ENCODE results near the gene LRRC75A. TPM values are rescaled to one million over a fixed set of nuclear protein-coding genes. Genes with fewer than 3 reads are reported as not detected.

LRRC75A gene
- total RNA-seq, 1 donor from 2014 or later: 7.3 TPM

DNA sequence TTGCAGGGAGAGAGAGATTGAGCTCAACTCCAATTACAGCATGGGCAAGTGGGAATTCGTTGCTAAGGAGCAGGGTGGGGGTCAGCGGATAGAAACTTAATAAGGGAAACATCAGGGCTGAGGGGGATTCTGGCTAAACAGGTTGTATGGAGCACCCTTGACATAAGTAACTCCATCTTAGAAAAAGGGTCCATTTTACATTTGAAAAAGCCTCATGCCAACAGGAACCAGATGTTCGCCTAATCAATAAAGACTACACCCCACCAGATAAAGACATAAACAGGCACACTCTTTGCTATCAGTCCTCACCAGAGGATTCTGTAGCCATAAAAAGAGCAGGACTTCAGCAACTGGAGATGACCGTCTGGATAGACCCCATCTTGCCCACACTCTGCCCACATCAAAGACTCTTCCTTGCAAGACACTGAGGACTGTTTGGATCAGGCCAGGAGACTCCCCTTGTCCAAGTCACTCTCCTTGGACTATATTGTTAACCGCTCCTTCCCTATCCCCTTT lies 1.6 kb upstream of the LRRC75A start:
- DNase-seq: no peak
- Mint-ChIP-seq H3K27me3 (ENCODE audit: unreplicated experiment) (peaks cover 15% of the 10 kb centered on the region), H3K36me3 (ENCODE audit: unreplicated experiment) (no peaks in the 10 kb centered on the region), H3K9me3 (ENCODE audit: unreplicated experiment) (peaks cover 8% of the 10 kb centered on the region), H3K4me3 (ENCODE audit: unreplicated experiment) (no peak overlapping the region), H3K27ac (ENCODE audit: unreplicated experiment) (no peak overlapping the region), H3K4me1 (ENCODE audit: low read depth, unreplicated experiment) (peaks cover 14% of the 10 kb centered on the region)
- TF ChIP-seq, protein P1, sequence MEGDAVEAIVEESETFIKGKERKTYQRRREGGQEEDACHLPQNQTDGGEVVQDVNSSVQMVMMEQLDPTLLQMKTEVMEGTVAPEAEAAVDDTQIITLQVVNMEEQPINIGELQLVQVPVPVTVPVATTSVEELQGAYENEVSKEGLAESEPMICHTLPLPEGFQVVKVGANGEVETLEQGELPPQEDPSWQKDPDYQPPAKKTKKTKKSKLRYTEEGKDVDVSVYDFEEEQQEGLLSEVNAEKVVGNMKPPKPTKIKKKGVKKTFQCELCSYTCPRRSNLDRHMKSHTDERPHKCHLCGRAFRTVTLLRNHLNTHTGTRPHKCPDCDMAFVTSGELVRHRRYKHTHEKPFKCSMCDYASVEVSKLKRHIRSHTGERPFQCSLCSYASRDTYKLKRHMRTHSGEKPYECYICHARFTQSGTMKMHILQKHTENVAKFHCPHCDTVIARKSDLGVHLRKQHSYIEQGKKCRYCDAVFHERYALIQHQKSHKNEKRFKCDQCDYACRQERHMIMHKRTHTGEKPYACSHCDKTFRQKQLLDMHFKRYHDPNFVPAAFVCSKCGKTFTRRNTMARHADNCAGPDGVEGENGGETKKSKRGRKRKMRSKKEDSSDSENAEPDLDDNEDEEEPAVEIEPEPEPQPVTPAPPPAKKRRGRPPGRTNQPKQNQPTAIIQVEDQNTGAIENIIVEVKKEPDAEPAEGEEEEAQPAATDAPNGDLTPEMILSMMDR (IDR thresholded peaks at IDR 0.05; ENCODE audit: partially characterized antibody, unreplicated experiment): no peak

DNA sequence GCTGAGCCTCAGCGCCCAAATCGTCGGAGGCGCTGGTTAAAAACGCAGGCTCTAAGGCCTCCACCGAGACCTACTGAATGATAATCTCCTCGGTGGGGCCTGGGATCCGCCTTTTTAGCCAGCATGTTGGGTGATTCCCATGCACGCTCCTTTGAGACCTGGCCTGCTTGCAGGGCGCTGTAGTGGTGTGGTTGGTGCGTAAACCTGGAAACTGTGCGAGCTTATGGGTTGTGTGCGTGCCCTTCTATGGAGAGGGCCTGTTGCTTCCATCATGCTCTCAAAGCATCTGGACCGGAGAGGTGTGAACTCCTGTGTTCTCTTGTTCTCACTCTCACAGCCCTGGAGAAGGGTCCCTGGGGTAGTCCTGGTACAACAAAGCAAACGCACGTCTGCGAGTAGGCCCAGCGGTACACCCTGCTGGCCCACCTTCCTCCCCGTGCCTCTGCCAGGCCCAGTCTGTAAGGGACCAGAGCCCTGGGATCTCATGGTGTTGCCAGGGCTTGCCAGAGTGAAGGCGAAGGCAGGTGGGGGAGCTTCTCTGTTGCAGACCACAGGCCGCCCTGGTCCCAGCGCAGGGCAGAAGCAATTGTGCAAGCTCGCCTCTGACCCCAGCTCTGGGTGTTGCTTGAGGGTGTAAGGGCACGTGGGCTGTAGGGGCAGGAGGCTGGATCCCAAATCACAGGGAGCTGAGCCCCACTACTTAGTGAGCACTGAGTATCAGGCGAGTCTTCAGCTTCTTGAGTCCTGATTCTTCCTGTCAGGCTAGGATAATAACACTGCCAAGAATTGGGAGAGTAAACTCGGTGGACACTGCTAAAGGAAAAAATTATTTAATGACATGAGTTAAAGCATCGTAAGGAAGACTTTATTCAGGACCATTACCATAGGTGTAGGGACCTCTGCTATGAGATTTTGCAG lies 879 bp upstream of the LRRC75A start:
- Mint-ChIP-seq H3K27ac (ENCODE audit: unreplicated experiment) (peak overlapping the region; percentile 29), H3K27me3 (ENCODE audit: unreplicated experiment) (peaks cover 15% of the 10 kb centered on the region), H3K4me3 (ENCODE audit: unreplicated experiment) (peak overlapping the region; percentile 86), H3K9me3 (ENCODE audit: unreplicated experiment) (peaks cover 8% of the 10 kb centered on the region), H3K36me3 (ENCODE audit: unreplicated experiment) (no peaks in the 10 kb centered on the region), H3K4me1 (ENCODE audit: low read depth, unreplicated experiment) (peaks cover 15% of the 10 kb centered on the region)
- TF ChIP-seq, protein P1 (IDR thresholded peaks at IDR 0.05; ENCODE audit: partially characterized antibody, unreplicated experiment): no peak
- DNase-seq: no peak

DNA sequence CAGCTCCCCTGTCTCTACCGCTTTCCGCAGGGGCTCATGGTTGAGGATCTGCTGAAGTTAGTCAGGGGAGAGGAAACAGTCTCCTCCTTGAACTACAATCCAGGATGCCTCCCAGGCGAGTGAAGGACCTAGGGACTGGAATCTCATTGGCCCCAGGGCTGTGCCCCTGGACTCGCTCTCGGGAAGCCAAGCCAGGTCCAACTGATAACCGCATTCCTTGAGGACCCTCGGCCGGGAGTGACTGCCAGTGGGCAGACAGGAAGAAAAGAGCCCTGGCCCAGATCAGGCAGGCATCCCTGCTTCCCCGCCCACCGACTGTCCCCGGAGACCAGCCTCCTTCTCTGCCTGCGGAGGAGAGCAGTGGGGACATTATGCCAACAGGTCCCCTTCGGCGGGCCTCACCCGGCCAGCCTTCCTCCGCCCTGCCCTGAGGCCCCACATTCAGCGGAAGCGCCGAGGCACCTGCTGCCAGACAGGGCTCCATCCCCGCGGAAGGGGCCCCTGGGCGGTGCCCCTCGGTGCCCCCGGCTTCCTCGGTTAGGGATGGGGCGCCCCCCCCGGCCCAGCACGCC lies 776 bp downstream of the LRRC75A start:
- DNase-seq: peak; percentile 77
- peak overlapping the region; percentile 77 for H3K4me3 Mint-ChIP-seq (ENCODE audit: unreplicated experiment)
- H3K9me3 Mint-ChIP-seq (ENCODE audit: unreplicated experiment): peaks cover 14% of the 10 kb centered on the region
- H3K27me3 Mint-ChIP-seq (ENCODE audit: unreplicated experiment): peaks cover 16% of the 10 kb centered on the region
- TF ChIP-seq, protein P1 (IDR thresholded peaks at IDR 0.05; ENCODE audit: partially characterized antibody, unreplicated experiment): no peak
- H3K4me1 Mint-ChIP-seq (ENCODE audit: low read depth, unreplicated experiment): peaks cover 20% of the 10 kb centered on the region
- H3K27ac Mint-ChIP-seq (ENCODE audit: unreplicated experiment): no peak overlapping the region
- no peaks in the 10 kb centered on the region for H3K36me3 Mint-ChIP-seq (ENCODE audit: unreplicated experiment)

DNA sequence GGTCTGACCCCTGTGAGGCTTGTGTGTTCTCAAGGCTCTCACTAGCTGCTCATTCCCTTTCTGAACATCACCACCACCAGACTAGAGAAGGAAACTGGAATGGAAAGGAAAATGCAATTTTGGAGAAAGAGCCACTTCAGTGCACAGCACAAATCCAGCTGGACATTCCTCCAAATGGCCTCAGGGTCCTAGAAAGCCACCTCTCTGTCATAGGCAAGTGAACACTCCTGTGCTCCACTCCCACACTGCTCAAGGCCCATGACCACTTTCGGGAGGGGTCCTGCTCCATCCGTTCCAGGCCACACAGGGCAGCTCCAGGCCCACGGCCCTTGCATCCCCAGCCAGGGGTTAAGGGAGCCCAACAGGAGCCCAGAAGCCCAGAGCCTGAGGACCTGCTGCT lies 2.6 kb downstream of the LRRC75A start:
- H3K4me3 Mint-ChIP-seq (ENCODE audit: unreplicated experiment): no peak overlapping the region
- DNase-seq: no peak
- peaks cover 14% of the 10 kb centered on the region for H3K9me3 Mint-ChIP-seq (ENCODE audit: unreplicated experiment)
- H3K27me3 Mint-ChIP-seq (ENCODE audit: unreplicated experiment): peaks cover 19% of the 10 kb centered on the region
- H3K36me3 Mint-ChIP-seq (ENCODE audit: unreplicated experiment): no peaks in the 10 kb centered on the region
- H3K4me1 Mint-ChIP-seq (ENCODE audit: low read depth, unreplicated experiment): peaks cover 30% of the 10 kb centered on the region
- H3K27ac Mint-ChIP-seq (ENCODE audit: unreplicated experiment): no peak overlapping the region
- TF ChIP-seq, protein P1 (IDR thresholded peaks at IDR 0.05; ENCODE audit: partially characterized antibody, unreplicated experiment): no peak

DNA sequence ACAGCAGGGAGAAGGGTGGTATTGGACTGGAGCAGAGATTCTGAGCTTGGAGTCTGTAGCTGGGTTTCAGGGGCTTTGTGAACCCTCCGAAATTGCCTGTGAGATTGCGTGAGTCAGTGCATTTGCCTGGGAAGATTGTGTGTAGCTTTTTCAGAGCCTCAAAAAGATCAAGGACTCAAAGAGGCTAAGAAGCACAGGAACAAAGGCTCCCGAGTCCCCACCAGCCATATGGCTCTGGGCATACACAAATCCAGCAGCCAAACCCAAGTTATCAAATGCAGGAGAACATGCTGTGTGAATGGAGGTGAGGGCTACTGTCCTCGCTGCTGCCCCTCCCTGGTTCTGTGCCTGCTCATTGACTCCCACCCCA lies 3.0 kb downstream of the LRRC75A start:
- peak overlapping the region; percentile 45 for H3K27ac Mint-ChIP-seq (ENCODE audit: unreplicated experiment)
- peaks cover 19% of the 10 kb centered on the region for H3K27me3 Mint-ChIP-seq (ENCODE audit: unreplicated experiment)
- peak overlapping the region; percentile 23 for H3K4me3 Mint-ChIP-seq (ENCODE audit: unreplicated experiment)
- TF ChIP-seq, protein P1 (IDR thresholded peaks at IDR 0.05; ENCODE audit: partially characterized antibody, unreplicated experiment): no peak
- no peak for DNase-seq
- H3K9me3 Mint-ChIP-seq (ENCODE audit: unreplicated experiment): peaks cover 14% of the 10 kb centered on the region
- peaks cover 33% of the 10 kb centered on the region for H3K4me1 Mint-ChIP-seq (ENCODE audit: low read depth, unreplicated experiment)
- no peaks in the 10 kb centered on the region for H3K36me3 Mint-ChIP-seq (ENCODE audit: unreplicated experiment)
